Astrocyte (in vitro differentiated cells and primary cell): Measurements from ENCODE around the gene HMG20B. TPM values are rescaled to one million over a fixed set of nuclear protein-coding genes. Genes with fewer than 3 reads are reported as not detected.

Experiments
- DNase-seq: peaks from one replicate; pipeline ENCODE4 v3.0.0-alpha.2; 2010; ENCODE audit warnings: low read depth
- FAIRE-seq: peaks from 2 replicates; lab custom pipeline; 2011; peaks lifted over from hg19 to GRCh38; lab: Jason Lieb, UNC
- H2AFZ ChIP-seq: 2 replicates; pipeline ENCODE4 v1.6.0; 2012; ENCODE audit warnings: low read depth, low read length, inconsistent platforms
- H3K27ac ChIP-seq: 2 replicates; pipeline ENCODE4 v1.5.1; 2011; ENCODE audit warnings: low read depth, low read length, inconsistent platforms
- H3K27me3 ChIP-seq: 2 replicates; pipeline ENCODE4 v1.6.0; 2011; ENCODE audit warnings: low read length, inconsistent platforms; ENCODE audit not compliant: insufficient read depth
- H3K36me3 ChIP-seq: 2 replicates; pipeline ENCODE4 v1.5.1; 2011; ENCODE audit warnings: low read length, inconsistent platforms; ENCODE audit not compliant: insufficient read depth
- H3K4me1 ChIP-seq: 2 replicates; pipeline ENCODE4 v1.5.1; 2011; ENCODE audit warnings: low read length, inconsistent platforms; ENCODE audit not compliant: insufficient read depth
- H3K4me2 ChIP-seq: 2 replicates; pipeline ENCODE4 v1.6.0; 2012; ENCODE audit warnings: low read length, inconsistent platforms
- H3K4me3 ChIP-seq: 2 replicates; pipeline ENCODE4 v1.5.1; 2011; ENCODE audit warnings: low read depth, mild to moderate bottlenecking, low read length, inconsistent platforms; ENCODE audit not compliant: insufficient read depth
- H3K79me2 ChIP-seq: 2 replicates; pipeline ENCODE4 v1.6.0; 2012; ENCODE audit warnings: mild to moderate bottlenecking, low read length, inconsistent platforms; ENCODE audit not compliant: insufficient read depth
- H3K9ac ChIP-seq: 2 replicates; pipeline ENCODE4 v1.6.0; 2012; ENCODE audit warnings: mild to moderate bottlenecking, low read length, inconsistent platforms
- H3K9me3 ChIP-seq: 2 replicates; pipeline ENCODE4 v1.5.1; 2012; ENCODE audit warnings: low read depth, mild to moderate bottlenecking, low read length, inconsistent platforms; ENCODE audit not compliant: insufficient read depth
- H4K20me1 ChIP-seq: 2 replicates; pipeline ENCODE4 v1.6.0; 2012; ENCODE audit warnings: low read length, inconsistent platforms; ENCODE audit not compliant: insufficient read depth
- H3K27ac Mint-ChIP-seq: one replicate; pipeline ENCODE4 v1.8.0; 2021; ENCODE audit warnings: mild to moderate bottlenecking, mixed read lengths; ENCODE audit not compliant: unreplicated experiment
- H3K27me3 Mint-ChIP-seq: one replicate; pipeline ENCODE4 v1.8.0; 2021; ENCODE audit warnings: low read depth, mixed read lengths; ENCODE audit not compliant: unreplicated experiment
- H3K36me3 Mint-ChIP-seq: one replicate; pipeline ENCODE4 v1.8.0; 2021; ENCODE audit warnings: low read depth, mixed read lengths; ENCODE audit not compliant: unreplicated experiment
- H3K4me1 Mint-ChIP-seq: one replicate; pipeline ENCODE4 v1.8.0; 2021; ENCODE audit warnings: low read depth, mixed read lengths; ENCODE audit not compliant: unreplicated experiment
- H3K4me3 Mint-ChIP-seq: one replicate; pipeline ENCODE4 v1.8.0; 2021; ENCODE audit warnings: mild to moderate bottlenecking, moderate library complexity, mixed read lengths; ENCODE audit not compliant: unreplicated experiment
- H3K9me3 Mint-ChIP-seq: one replicate; pipeline ENCODE4 v1.8.0; 2021; ENCODE audit warnings: mild to moderate bottlenecking, mixed read lengths; ENCODE audit not compliant: unreplicated experiment
- CTCF ChIP-seq: IDR thresholded peaks from 2 replicates; pipeline ENCODE4 v1.5.1; 2011; ENCODE audit warnings: low read depth, mild to moderate bottlenecking, inconsistent platforms, low read length, moderate library complexity; ENCODE audit not compliant: insufficient read depth
- EZH2 ChIP-seq: IDR thresholded peaks from 2 replicates; pipeline ENCODE4 v1.6.1; 2012; ENCODE audit warnings: mild to moderate bottlenecking, low read length, inconsistent platforms; ENCODE audit not compliant: insufficient read depth
- total RNA-seq: library from RNA; stranded (reverse); gene quantifications from 2 replicates; pipeline ENCODE4 v1.2.1, GENCODE V29; 2021

HMG20B gene
- total RNA-seq, 1 donor from 2014 or later, result 55.9 TPM

- Mint-ChIP-seq H3K27me3 (peaks cover 6% of the 10 kb centered on the region), H3K9me3 (no peaks in the 10 kb centered on the region), H3K4me1 (peaks cover 7% of the 10 kb centered on the region), H3K4me3 (no peak overlapping the region), H3K36me3 (peaks cover under 1% of the 10 kb centered on the region), H3K27ac (no peak overlapping the region)
- DNase-seq (no peak), FAIRE-seq (no peak)
- no peaks in the 10 kb centered on the region for H3K36me3 ChIP-seq
- no peaks in the 10 kb centered on the region for H3K27me3 ChIP-seq
- H3K4me1 ChIP-seq, result peaks cover 28% of the 10 kb centered on the region
- no peak overlapping the region for H2AFZ ChIP-seq
- H3K9ac ChIP-seq, result peak overlapping the region; percentile 58
- H3K79me2 ChIP-seq, result no peaks in the 10 kb centered on the region
- no peak for TF ChIP-seq CTCF
- no peak for TF ChIP-seq EZH2
- peak overlapping the region; percentile 84 for H3K4me2 ChIP-seq
- H3K27ac ChIP-seq, result no peak overlapping the region
- H3K4me3 ChIP-seq, result peak overlapping the region; percentile 64
- H3K9me3 ChIP-seq, result no peaks in the 10 kb centered on the region
- H4K20me1 ChIP-seq, result peaks cover 13% of the 10 kb centered on the region
These were observed 32.6 kb downstream of the HMG20B start for GRCh38 chr19:3605361-3605760.

DNA sequence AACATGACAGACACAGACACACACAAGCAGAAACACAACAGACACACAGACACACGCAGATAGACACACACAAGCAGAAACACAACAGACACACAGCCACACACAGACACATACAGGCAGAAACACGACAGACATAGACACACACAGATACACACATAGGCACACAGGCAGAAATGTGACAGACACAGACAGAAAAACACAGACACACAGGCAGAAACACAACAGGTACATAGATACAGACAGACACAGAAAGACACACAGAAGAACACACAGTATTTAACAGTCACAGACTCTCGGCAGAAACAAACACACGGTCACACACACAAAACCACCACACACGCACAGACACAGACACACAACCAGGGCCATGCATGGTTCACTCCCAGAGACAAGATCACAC lies 33.0 kb downstream of the HMG20B start:
- no peak overlapping the region for H3K4me3 Mint-ChIP-seq
- no peaks in the 10 kb centered on the region for H3K9me3 ChIP-seq
- H3K36me3 ChIP-seq, result no peaks in the 10 kb centered on the region
- H3K4me2 ChIP-seq, result peak overlapping the region; percentile 84
- DNase-seq (no peak), FAIRE-seq (no peak)
- H3K27me3 Mint-ChIP-seq, result peaks cover 6% of the 10 kb centered on the region
- peaks cover 3% of the 10 kb centered on the region for H3K36me3 Mint-ChIP-seq
- H3K4me1 ChIP-seq, result peaks cover 28% of the 10 kb centered on the region
- H3K4me3 ChIP-seq, result peak overlapping the region; percentile 64
- no peak for TF ChIP-seq EZH2
- peak overlapping the region; percentile 8 for H2AFZ ChIP-seq
- H3K79me2 ChIP-seq, result no peaks in the 10 kb centered on the region
- H3K9me3 Mint-ChIP-seq, result no peaks in the 10 kb centered on the region
- H3K4me1 Mint-ChIP-seq, result peaks cover 7% of the 10 kb centered on the region
- no peak overlapping the region for H3K27ac ChIP-seq
- H3K9ac ChIP-seq, result peak overlapping the region; percentile 58
- H3K27ac Mint-ChIP-seq, result no peak overlapping the region
- no peaks in the 10 kb centered on the region for H3K27me3 ChIP-seq
- peaks cover 14% of the 10 kb centered on the region for H4K20me1 ChIP-seq

- Histone ChIP-seq H2AFZ (peak overlapping the region; percentile 80), H3K36me3 (no peaks in the 10 kb centered on the region), H3K9ac (peak overlapping the region; percentile 58), H3K4me3 (peak overlapping the region; percentile 64), H3K4me1 (peaks cover 28% of the 10 kb centered on the region), H3K4me2 (peak overlapping the region; percentile 84), H3K79me2 (no peaks in the 10 kb centered on the region), H3K27me3 (no peaks in the 10 kb centered on the region), H3K9me3 (no peaks in the 10 kb centered on the region), H3K27ac (no peak overlapping the region), H4K20me1 (peaks cover 14% of the 10 kb centered on the region)
- H3K4me3 Mint-ChIP-seq, result no peak overlapping the region
- no peak overlapping the region for H3K27ac Mint-ChIP-seq
- TF ChIP-seq EZH2 (no peak), CTCF (no peak)
- H3K4me1 Mint-ChIP-seq, result peaks cover 7% of the 10 kb centered on the region
- DNase-seq (no peak), FAIRE-seq (no peak)
- H3K9me3 Mint-ChIP-seq, result no peaks in the 10 kb centered on the region
- peaks cover 6% of the 10 kb centered on the region for H3K27me3 Mint-ChIP-seq
- H3K36me3 Mint-ChIP-seq, result peaks cover 3% of the 10 kb centered on the region
These were observed 33.5 kb downstream of the HMG20B start for GRCh38 chr19:3606174-3606689.
